Endothelial cell of umbilical vein (primary cell): Measurements from ENCODE around the gene CFAP57.

Source experiments
- CTCF ChIP-seq, 2 donors: IDR thresholded peaks; 1 replicate in 1 of 2; 2 replicates in 1 of 2; pipeline ENCODE4 v1.5.1; 2011; ENCODE audit warnings: low read length in 2 of 2, mild to moderate bottlenecking in 2 of 2, moderate library complexity in 2 of 2, control low read depth in 1 of 2, inconsistent platforms in 1 of 2, low read depth in 1 of 2; ENCODE audit not compliant: insufficient read depth in 1 of 2; ENCODE audit errors: extremely low read depth in 1 of 2
- EZH2 ChIP-seq: IDR thresholded peaks from 2 replicates; pipeline ENCODE4 v1.6.1; 2012; ENCODE audit warnings: borderline replicate concordance, low read depth, mild to moderate bottlenecking, moderate library complexity, low read length, inconsistent platforms; ENCODE audit not compliant: severe bottlenecking

- TF ChIP-seq CTCF (IDR thresholded peaks at IDR 0.05; ENCODE audit: extremely low read depth in 1 of 2, insufficient read depth in 1 of 2, low read depth in 1 of 2, low read length in 2 of 2): no peak
- TF ChIP-seq EZH2: no peak
Observed at GRCh38 chr1:43220905-43221778, 49.0 kb downstream of the CFAP57 start.
